Measurements from ENCODE around the gene SPATA13. TPM values are rescaled to one million over a fixed set of nuclear protein-coding genes. Genes with fewer than 3 reads are reported as not detected.

The SPATA13 gene
- total and polyA plus RNA-seq, 2 donors (not counting 1 experiment from before 2014, with no cell fraction given): 5.7 to 8.3 TPM

- Mint-ChIP-seq H3K4me3 (no peak overlapping the region), H3K27ac (no peak overlapping the region), H3K9me3 (ENCODE audit: insufficient read depth) (no peaks in the 10 kb centered on the region), H3K27me3 (no peaks in the 10 kb centered on the region), H3K4me1 (peaks cover 5% of the 10 kb centered on the region)
- POLR2A ChIA-PET: no interaction called here
- DNase-seq: no peak
- Histone ChIP-seq H3K79me2 (ENCODE audit: control insufficient read depth, insufficient read depth, low read length) (no peaks in the 10 kb centered on the region), H3K27ac (ENCODE audit: low read length in 2 of 2) (no peak overlapping the region), H3K4me2 (replicated peaks; ENCODE audit: low read depth, low read length, poor library complexity, severe bottlenecking) (no peak overlapping the region), H4K20me1 (ENCODE audit: control insufficient read depth, insufficient read depth, low read length, poor library complexity, severe bottlenecking) (no peaks in the 10 kb centered on the region), H3K9ac (ENCODE audit: low read length) (no peak overlapping the region), H3K9me3 (ENCODE audit: control extremely low read depth in 1 of 3, control insufficient read depth in 2 of 3, insufficient read depth in 1 of 3, low read length in 2 of 3) (no peaks in the 10 kb centered on the region), H3K4me1 (ENCODE audit: control insufficient read depth in 2 of 2, insufficient read depth in 2 of 2, low read length in 2 of 2) (no peaks in the 10 kb centered on the region), H3K36me3 (replicated peaks in 1 of 2; ENCODE audit: control extremely low read depth in 1 of 2, control insufficient read depth in 1 of 2, extremely low read depth in 1 of 2, insufficient read depth in 2 of 2, low read length in 1 of 2) (no peaks in the 10 kb centered on the region), H3K4me3 (ENCODE audit: control extremely low read depth in 1 of 5, extremely low read depth in 1 of 5, insufficient read depth in 1 of 5, low read depth in 2 of 5, low read length in 4 of 5) (no peak overlapping the region), H3K27me3 (replicated peaks in 1 of 4; ENCODE audit: control extremely low read depth in 1 of 4, control insufficient read depth in 3 of 4, insufficient read depth in 4 of 4, low read length in 3 of 4) (no peaks in the 10 kb centered on the region), H2AFZ (ENCODE audit: insufficient read depth, low read depth, low read length, poor library complexity, severe bottlenecking) (no peak overlapping the region)
- CTCF ChIA-PET: no interaction called here
- intact Hi-C loops (cut with micrococcal nuclease): no loop called here
- ATAC-seq (ENCODE audit: low read depth): no peak
- WGBS (ENCODE audit: insufficient coverage): no CpG with 5 or more reads among the region's 1 CpG
- no peak for TF ChIP-seq EZH2 (IDR thresholded peaks at IDR 0.05; ENCODE audit: borderline replicate concordance, insufficient read depth, low read depth, low read length, poor library complexity, severe bottlenecking)
- TF ChIP-seq, protein P1, sequence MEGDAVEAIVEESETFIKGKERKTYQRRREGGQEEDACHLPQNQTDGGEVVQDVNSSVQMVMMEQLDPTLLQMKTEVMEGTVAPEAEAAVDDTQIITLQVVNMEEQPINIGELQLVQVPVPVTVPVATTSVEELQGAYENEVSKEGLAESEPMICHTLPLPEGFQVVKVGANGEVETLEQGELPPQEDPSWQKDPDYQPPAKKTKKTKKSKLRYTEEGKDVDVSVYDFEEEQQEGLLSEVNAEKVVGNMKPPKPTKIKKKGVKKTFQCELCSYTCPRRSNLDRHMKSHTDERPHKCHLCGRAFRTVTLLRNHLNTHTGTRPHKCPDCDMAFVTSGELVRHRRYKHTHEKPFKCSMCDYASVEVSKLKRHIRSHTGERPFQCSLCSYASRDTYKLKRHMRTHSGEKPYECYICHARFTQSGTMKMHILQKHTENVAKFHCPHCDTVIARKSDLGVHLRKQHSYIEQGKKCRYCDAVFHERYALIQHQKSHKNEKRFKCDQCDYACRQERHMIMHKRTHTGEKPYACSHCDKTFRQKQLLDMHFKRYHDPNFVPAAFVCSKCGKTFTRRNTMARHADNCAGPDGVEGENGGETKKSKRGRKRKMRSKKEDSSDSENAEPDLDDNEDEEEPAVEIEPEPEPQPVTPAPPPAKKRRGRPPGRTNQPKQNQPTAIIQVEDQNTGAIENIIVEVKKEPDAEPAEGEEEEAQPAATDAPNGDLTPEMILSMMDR (IDR thresholded peaks at IDR 0.05): no peak
Observed at GRCh38 chr13:24192811-24193162, 32.3 kb downstream of the SPATA13 start.

DNA sequence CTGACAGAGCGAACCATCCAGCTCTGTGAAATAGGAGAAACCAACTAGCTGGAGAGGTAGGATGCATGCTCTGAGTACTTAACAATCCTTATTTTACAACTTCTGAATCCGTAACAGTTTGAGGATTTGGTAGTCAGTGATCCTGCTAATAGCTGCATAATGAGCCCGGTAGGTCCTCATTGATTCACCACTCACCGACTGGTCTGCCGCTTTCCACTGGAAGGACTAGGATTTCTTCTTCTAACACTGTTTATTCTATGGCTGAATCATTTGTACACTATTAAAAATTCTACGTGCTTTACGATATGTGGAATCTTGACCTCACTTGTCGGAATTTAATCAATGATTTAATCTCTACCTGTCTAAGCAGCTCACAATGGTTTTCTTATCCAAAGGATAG lies 33.9 kb downstream of the SPATA13 start:
- Histone ChIP-seq H3K36me3 (replicated peaks in 1 of 2; ENCODE audit: control extremely low read depth in 1 of 2, control insufficient read depth in 1 of 2, extremely low read depth in 1 of 2, insufficient read depth in 2 of 2, low read length in 1 of 2) (no peaks in the 10 kb centered on the region), H3K4me2 (replicated peaks; ENCODE audit: low read depth, low read length, poor library complexity, severe bottlenecking) (no peak overlapping the region), H2AFZ (ENCODE audit: insufficient read depth, low read depth, low read length, poor library complexity, severe bottlenecking) (no peak overlapping the region), H3K79me2 (ENCODE audit: control insufficient read depth, insufficient read depth, low read length) (no peaks in the 10 kb centered on the region), H3K9me3 (ENCODE audit: control extremely low read depth in 1 of 3, control insufficient read depth in 2 of 3, insufficient read depth in 1 of 3, low read length in 2 of 3) (no peaks in the 10 kb centered on the region), H3K9ac (ENCODE audit: low read length) (no peak overlapping the region), H3K4me1 (ENCODE audit: control insufficient read depth in 2 of 2, insufficient read depth in 2 of 2, low read length in 2 of 2) (no peaks in the 10 kb centered on the region), H3K4me3 (ENCODE audit: control extremely low read depth in 1 of 5, extremely low read depth in 1 of 5, insufficient read depth in 1 of 5, low read depth in 2 of 5, low read length in 4 of 5) (no peak overlapping the region), H3K27me3 (replicated peaks in 1 of 4; ENCODE audit: control extremely low read depth in 1 of 4, control insufficient read depth in 3 of 4, insufficient read depth in 4 of 4, low read length in 3 of 4) (no peaks in the 10 kb centered on the region), H3K27ac (ENCODE audit: low read length in 2 of 2) (no peak overlapping the region), H4K20me1 (ENCODE audit: control insufficient read depth, insufficient read depth, low read length, poor library complexity, severe bottlenecking) (no peaks in the 10 kb centered on the region)
- ChIA-PET CTCF (interaction anchor here (0.9 kb wide), 1 partner anchor 15 kb away, joined by 3 read pairs; no protein-coding TSS in a partner anchor), POLR2A (no interaction called here)
- Mint-ChIP-seq H3K27ac (no peak overlapping the region), H3K9me3 (ENCODE audit: insufficient read depth) (no peaks in the 10 kb centered on the region), H3K4me1 (peaks cover 6% of the 10 kb centered on the region), H3K27me3 (no peaks in the 10 kb centered on the region), H3K4me3 (no peak overlapping the region)
- TF ChIP-seq, protein P1 (IDR thresholded peaks at IDR 0.05): no peak
- no peak for TF ChIP-seq EZH2 (IDR thresholded peaks at IDR 0.05; ENCODE audit: borderline replicate concordance, insufficient read depth, low read depth, low read length, poor library complexity, severe bottlenecking)
- intact Hi-C loops (cut with micrococcal nuclease): no loop called here
- DNase-seq (no peak), ATAC-seq (ENCODE audit: low read depth) (no peak)
- WGBS (ENCODE audit: insufficient coverage): 100% methylated on average over 2 of the region's 8 CpGs

All from B cell (primary cell).